ENCODE data around the gene LPP. TPM values are rescaled to one million over a fixed set of nuclear protein-coding genes. Genes with fewer than 3 reads are reported as not detected.

The LPP gene, protein sequence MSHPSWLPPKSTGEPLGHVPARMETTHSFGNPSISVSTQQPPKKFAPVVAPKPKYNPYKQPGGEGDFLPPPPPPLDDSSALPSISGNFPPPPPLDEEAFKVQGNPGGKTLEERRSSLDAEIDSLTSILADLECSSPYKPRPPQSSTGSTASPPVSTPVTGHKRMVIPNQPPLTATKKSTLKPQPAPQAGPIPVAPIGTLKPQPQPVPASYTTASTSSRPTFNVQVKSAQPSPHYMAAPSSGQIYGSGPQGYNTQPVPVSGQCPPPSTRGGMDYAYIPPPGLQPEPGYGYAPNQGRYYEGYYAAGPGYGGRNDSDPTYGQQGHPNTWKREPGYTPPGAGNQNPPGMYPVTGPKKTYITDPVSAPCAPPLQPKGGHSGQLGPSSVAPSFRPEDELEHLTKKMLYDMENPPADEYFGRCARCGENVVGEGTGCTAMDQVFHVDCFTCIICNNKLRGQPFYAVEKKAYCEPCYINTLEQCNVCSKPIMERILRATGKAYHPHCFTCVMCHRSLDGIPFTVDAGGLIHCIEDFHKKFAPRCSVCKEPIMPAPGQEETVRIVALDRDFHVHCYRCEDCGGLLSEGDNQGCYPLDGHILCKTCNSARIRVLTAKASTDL
- 1.4 TPM for polyA plus RNA-seq (2012; ENCODE audit: insufficient read depth, insufficient read length, low read depth)

DNA sequence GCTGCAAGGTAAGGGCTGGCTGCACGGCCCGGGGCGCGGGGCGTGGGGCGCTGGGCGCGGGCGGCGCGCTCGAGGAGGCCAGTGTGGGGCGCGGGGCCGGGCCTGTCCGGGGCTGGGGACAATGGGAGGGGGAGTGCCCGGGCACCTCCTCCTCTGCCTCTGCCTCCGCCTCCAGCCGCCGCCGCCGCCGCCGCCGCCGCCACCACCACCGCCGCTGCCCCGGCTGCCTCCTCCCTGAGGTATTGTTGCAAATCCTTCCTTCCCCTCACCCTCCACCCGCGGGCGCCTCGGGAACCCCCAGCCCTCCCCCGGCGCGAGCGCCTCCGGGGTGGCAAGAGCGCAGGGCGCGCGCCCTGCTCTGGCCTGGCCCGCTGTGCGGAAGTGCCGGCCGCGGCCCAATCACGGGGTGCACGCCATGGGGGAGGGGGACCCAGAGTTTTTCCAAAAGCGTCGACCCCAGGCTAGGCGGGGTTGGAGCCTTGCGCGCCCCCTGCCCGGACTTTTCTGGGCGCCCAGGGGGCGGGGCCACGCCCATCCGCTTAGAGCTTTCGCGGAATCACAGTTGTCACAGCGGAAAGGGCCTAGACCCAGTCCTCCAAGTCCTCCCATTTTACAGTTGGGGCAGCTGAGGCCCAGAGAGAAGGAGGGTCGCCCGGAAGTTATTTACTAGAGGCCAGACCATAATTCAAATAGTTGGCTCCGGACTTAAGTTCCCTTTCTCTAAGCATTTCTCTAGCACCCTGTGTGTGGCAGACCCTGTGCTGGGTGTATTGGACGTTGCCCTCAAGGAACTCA lies at the start of gene LPP:
TSS of gene LPP (plus strand) at position 144 of the 795 bp plus-strand sequence. CDS start 251,964 bp downstream, outside the sequence.
- Histone ChIP-seq H3K9me3 (no peaks in the 10 kb centered on the region; the same call in 1 of the 2 replicates), H3K36me3 (no peaks in the 10 kb centered on the region), H3K4me1 (peaks cover 6% of the 10 kb centered on the region; the same call in 1 of the 2 replicates), H3K4me3 (ENCODE audit: low read depth, low read length) (peak within 1 kb of the TSS; percentile 55), H3K27me3 (peaks cover 21% of the 10 kb centered on the region)
- TF ChIP-seq, protein P1, sequence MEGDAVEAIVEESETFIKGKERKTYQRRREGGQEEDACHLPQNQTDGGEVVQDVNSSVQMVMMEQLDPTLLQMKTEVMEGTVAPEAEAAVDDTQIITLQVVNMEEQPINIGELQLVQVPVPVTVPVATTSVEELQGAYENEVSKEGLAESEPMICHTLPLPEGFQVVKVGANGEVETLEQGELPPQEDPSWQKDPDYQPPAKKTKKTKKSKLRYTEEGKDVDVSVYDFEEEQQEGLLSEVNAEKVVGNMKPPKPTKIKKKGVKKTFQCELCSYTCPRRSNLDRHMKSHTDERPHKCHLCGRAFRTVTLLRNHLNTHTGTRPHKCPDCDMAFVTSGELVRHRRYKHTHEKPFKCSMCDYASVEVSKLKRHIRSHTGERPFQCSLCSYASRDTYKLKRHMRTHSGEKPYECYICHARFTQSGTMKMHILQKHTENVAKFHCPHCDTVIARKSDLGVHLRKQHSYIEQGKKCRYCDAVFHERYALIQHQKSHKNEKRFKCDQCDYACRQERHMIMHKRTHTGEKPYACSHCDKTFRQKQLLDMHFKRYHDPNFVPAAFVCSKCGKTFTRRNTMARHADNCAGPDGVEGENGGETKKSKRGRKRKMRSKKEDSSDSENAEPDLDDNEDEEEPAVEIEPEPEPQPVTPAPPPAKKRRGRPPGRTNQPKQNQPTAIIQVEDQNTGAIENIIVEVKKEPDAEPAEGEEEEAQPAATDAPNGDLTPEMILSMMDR (IDR thresholded peaks at IDR 0.05; ENCODE audit: low read depth, low read length), result no peak
- peak; percentile 52 for DNase-seq

DNA sequence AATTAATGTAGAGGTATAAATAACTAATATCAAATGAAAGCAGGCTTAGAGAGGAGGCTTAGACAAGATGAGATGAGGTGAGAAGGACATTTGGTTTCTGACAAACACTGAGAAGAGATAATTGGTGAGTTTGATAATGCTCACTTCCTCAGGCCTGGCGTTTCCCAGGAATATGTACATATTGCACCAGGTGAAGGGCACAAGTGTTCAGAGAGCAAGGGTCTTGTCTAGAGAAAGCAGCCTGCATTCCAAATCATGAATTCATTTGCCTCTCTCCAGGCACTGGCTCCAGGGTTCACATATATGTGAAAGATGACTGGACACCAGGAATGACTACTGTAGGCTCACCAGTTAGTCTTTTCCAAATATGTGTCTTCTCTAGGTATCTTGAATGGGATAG lies 48.0 kb upstream of the LPP start:
- no peaks in the 10 kb centered on the region for H3K4me1 ChIP-seq
- no peak for DNase-seq
- TF ChIP-seq, protein P1 (IDR thresholded peaks at IDR 0.05; ENCODE audit: low read depth, low read length), result no peak

GRCh38 chr3:188106454-188106853 lies 47.5 kb upstream of the LPP start:
- TF ChIP-seq, protein P1 (IDR thresholded peaks at IDR 0.05; ENCODE audit: low read depth, low read length), result no peak

More for the DNA sequence above, 48.0 kb upstream of the LPP start:
- Histone ChIP-seq H3K36me3 (no peaks in the 10 kb centered on the region), H3K4me3 (ENCODE audit: low read depth, low read length) (no peak overlapping the region), H3K27me3 (no peaks in the 10 kb centered on the region), H3K9me3 (no peaks in the 10 kb centered on the region)

DNA sequence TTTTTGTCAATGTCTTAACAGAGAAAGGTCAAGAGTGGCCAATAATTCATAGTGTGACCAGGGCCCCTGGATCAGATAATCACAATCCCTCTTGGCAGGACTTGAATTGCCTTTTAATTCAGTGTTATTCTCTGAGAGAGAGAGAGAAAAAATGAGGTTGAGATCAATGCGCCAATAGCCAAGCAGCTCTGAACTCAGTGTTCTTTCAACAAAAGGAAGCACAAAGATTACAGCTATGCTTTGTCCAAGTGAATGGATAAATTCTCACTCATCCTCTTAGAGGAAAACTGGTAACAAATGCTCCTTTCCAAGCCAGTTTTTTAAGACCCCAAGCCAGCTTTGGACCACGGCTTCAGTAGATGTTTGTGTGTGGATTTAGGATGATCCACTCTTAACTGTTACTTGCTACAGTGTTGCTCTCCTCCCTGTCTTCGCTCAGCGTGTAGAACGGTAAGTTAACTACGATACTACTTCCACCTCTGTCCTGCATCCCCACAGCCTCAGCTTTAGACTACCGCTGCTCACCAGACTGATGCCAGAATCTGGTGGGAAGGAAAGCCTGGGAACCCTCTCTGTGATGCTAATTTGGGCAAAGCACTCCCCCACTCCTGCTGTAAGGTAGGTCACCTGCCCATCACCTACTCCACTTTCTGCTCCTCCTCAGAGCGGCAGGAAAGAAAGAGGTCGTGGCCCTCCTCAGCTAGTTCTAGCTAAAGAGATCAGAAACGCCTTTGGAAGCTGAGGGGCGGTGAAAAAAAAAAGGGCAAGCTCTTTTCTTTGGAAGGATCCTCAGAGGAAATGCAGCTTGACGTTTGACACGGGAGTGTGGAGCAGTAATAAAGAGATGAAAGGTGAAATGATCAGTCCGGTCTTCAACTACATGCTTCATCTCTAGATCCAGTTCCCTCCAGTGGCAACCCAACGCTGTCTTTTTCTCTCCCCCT lies 46.8 kb upstream of the LPP start:
- H3K4me1 ChIP-seq, result no peaks in the 10 kb centered on the region
- H3K36me3 ChIP-seq, result no peaks in the 10 kb centered on the region
- no peaks in the 10 kb centered on the region for H3K9me3 ChIP-seq
- TF ChIP-seq, protein P1 (IDR thresholded peaks at IDR 0.05; ENCODE audit: low read depth, low read length), result no peak
- no peak for DNase-seq
- H3K27me3 ChIP-seq, result no peaks in the 10 kb centered on the region
- H3K4me3 ChIP-seq (ENCODE audit: low read depth, low read length), result no peak overlapping the region

More at GRCh38 chr3:188106454-188106853, 47.5 kb upstream of the LPP start:
- no peaks in the 10 kb centered on the region for H3K27me3 ChIP-seq
- no peak for DNase-seq
- no peaks in the 10 kb centered on the region for H3K36me3 ChIP-seq
- H3K4me1 ChIP-seq, result no peaks in the 10 kb centered on the region
- H3K4me3 ChIP-seq (ENCODE audit: low read depth, low read length), result no peak overlapping the region
- H3K9me3 ChIP-seq, result no peaks in the 10 kb centered on the region

- H3K27me3 ChIP-seq, result no peaks in the 10 kb centered on the region
- H3K9me3 ChIP-seq, result no peaks in the 10 kb centered on the region
- no peaks in the 10 kb centered on the region for H3K36me3 ChIP-seq
- H3K4me3 ChIP-seq (ENCODE audit: low read depth, low read length), result no peak overlapping the region
- H3K4me1 ChIP-seq, result no peaks in the 10 kb centered on the region
- DNase-seq, result no peak
- TF ChIP-seq, protein P1 (IDR thresholded peaks at IDR 0.05; ENCODE audit: low read depth, low read length), result no peak
Measured at GRCh38 chr3:188108703-188109412, 45.1 kb upstream of the LPP start.

Data from BE2C (cell line).